GM23338 (cell line): Measurements from ENCODE around the gene ADCY4.

Experiments
- EZH2 ChIP-seq: fragments of 200-600 bp; sonication (generic); IDR thresholded peaks from one replicate; pipeline ENCODE4 v1.8.0; 2017; ENCODE audit warnings: antibody characterized with exemption, mild to moderate bottlenecking, low read depth; ENCODE audit not compliant: unreplicated experiment
- EZH2phosphoT487 ChIP-seq: fragments of 200-600 bp; sonication (generic); IDR thresholded peaks from one replicate; pipeline ENCODE4 v1.8.1; 2018; ENCODE audit warnings: antibody characterized with exemption; ENCODE audit not compliant: unreplicated experiment
- JUNB ChIP-seq: IDR thresholded peaks from one replicate; pipeline ENCODE4 v1.6.1; 2016; ENCODE audit warnings: antibody characterized with exemption; ENCODE audit not compliant: unreplicated experiment
- POLR2AphosphoS5 ChIP-seq: IDR thresholded peaks from 2 replicates; pipeline ENCODE4 v1.6.1; 2016; ENCODE audit warnings: antibody characterized with exemption, low read depth
- TF ChIP-seq, protein P1 (sequence below), 2 experiments: fragments of 200-600 bp in 1 of 2; sonication (generic) in 1 of 2; conservative IDR thresholded peaks; 2 replicates each; pipeline versions ENCODE4 v1.5.1 to v1.6.1; 2016 to 2017; ENCODE audit warnings: antibody characterized with exemption in 2 of 2, low read depth in 2 of 2, mild to moderate bottlenecking in 2 of 2, moderate library complexity in 1 of 2
- TF ChIP-seq, protein P2 (sequence below): IDR thresholded peaks from one replicate; pipeline ENCODE4 v1.6.1; 2018; ENCODE audit warnings: antibody characterized with exemption; ENCODE audit not compliant: unreplicated experiment

DNA sequence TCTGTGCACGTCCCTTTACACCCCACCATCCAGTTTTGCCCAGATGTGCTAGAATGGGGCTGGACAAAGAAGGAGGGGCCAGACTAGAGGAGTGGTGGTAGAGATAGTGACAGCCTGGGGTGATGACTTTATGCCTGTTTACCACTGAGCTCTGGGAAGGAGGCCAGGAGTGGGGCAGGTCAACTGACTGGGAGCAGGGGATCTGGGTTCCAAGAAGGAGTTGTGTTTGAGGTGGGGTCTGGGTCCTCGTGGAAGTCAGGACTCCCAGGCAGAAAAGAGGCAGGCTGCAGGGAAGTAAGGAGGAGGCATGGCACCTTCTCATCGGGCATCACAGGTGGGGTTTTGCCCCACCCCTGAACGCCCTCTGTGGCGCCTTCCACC lies 24.6 kb downstream of the ADCY4 start:
- no peak for TF ChIP-seq EZH2
- TF ChIP-seq JUNB = no peak
- TF ChIP-seq, protein P1, sequence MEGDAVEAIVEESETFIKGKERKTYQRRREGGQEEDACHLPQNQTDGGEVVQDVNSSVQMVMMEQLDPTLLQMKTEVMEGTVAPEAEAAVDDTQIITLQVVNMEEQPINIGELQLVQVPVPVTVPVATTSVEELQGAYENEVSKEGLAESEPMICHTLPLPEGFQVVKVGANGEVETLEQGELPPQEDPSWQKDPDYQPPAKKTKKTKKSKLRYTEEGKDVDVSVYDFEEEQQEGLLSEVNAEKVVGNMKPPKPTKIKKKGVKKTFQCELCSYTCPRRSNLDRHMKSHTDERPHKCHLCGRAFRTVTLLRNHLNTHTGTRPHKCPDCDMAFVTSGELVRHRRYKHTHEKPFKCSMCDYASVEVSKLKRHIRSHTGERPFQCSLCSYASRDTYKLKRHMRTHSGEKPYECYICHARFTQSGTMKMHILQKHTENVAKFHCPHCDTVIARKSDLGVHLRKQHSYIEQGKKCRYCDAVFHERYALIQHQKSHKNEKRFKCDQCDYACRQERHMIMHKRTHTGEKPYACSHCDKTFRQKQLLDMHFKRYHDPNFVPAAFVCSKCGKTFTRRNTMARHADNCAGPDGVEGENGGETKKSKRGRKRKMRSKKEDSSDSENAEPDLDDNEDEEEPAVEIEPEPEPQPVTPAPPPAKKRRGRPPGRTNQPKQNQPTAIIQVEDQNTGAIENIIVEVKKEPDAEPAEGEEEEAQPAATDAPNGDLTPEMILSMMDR (conservative IDR thresholded peaks at IDR 0.05; ENCODE audit: low read depth in 2 of 2) = no peak
- no peak for TF ChIP-seq POLR2AphosphoS5
- TF ChIP-seq, protein P2, sequence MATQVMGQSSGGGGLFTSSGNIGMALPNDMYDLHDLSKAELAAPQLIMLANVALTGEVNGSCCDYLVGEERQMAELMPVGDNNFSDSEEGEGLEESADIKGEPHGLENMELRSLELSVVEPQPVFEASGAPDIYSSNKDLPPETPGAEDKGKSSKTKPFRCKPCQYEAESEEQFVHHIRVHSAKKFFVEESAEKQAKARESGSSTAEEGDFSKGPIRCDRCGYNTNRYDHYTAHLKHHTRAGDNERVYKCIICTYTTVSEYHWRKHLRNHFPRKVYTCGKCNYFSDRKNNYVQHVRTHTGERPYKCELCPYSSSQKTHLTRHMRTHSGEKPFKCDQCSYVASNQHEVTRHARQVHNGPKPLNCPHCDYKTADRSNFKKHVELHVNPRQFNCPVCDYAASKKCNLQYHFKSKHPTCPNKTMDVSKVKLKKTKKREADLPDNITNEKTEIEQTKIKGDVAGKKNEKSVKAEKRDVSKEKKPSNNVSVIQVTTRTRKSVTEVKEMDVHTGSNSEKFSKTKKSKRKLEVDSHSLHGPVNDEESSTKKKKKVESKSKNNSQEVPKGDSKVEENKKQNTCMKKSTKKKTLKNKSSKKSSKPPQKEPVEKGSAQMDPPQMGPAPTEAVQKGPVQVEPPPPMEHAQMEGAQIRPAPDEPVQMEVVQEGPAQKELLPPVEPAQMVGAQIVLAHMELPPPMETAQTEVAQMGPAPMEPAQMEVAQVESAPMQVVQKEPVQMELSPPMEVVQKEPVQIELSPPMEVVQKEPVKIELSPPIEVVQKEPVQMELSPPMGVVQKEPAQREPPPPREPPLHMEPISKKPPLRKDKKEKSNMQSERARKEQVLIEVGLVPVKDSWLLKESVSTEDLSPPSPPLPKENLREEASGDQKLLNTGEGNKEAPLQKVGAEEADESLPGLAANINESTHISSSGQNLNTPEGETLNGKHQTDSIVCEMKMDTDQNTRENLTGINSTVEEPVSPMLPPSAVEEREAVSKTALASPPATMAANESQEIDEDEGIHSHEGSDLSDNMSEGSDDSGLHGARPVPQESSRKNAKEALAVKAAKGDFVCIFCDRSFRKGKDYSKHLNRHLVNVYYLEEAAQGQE = no peak
- TF ChIP-seq EZH2phosphoT487 = no peak
